Measurements from ENCODE around the gene C15orf61. TPM values are rescaled to one million over a fixed set of nuclear protein-coding genes. Genes with fewer than 3 reads are reported as not detected.
A peak's percentile ranks its signal among the peaks of the same experiment; 100 is the strongest.

The C15orf61 gene
- polyA plus RNA-seq, 2 of the 4 experiments (the other 2 are of a cell fraction) = 3.6 to 5.9 TPM

- 76% methylated on average over 3 of the region's 3 CpGs for WGBS (ENCODE audit: missing lambda C conversion rate)
- ChIA-PET POLR2A (no interaction called here), CTCF (interaction anchor here (1.0 to 1.2 kb wide), 2 partner anchors 10 kb away, joined by 4 read pairs; no protein-coding TSS in a partner anchor)
- Histone ChIP-seq H3K4me2 (no peak overlapping the region), H3K9me3 (0 out of 3 replicates have a peak, but pooled peaks cover 5% of the 10 kb centered on the region), H3K4me3 (no peak overlapping the region), H3K4me1 (no peaks in the 10 kb centered on the region), H3K27ac (no peak overlapping the region)
- ATAC-seq (no peak), FAIRE-seq (no peak), DNase-seq (ENCODE audit: low read depth in 1 of 2, low spot score in 1 of 2) (no peak)
- TF ChIP-seq PBX3 (IDR thresholded peaks at IDR 0.05) (no peak), ESRRA (IDR thresholded peaks at IDR 0.05; ENCODE audit: borderline replicate concordance, low read length) (no peak), RAD21 (conservative IDR thresholded peaks at IDR 0.05 in 1 of 2, IDR thresholded peaks at IDR 0.05 in 1 of 2) (no peak), FOSB (CRISPR knock-in tag; IDR thresholded peaks at IDR 0.05) (no peak), CTCF (IDR thresholded peaks at IDR 0.05) (no peak), TP53 (CRISPR knock-in tag; IDR thresholded peaks at IDR 0.05) (no peak), RCOR1 (IDR thresholded peaks at IDR 0.05; ENCODE audit: low read depth, low read length) (no peak), NFE2L2 (conservative IDR thresholded peaks at IDR 0.05; ENCODE audit: low read length) (no peak), POLR2A (IDR thresholded peaks at IDR 0.05; ENCODE audit: low read length) (no peak), EHF (CRISPR knock-in tag; IDR thresholded peaks at IDR 0.05) (no peak), NR3C1 (IDR thresholded peaks at IDR 0.05) (no peak), GATA3 (IDR thresholded peaks at IDR 0.05; ENCODE audit: borderline replicate concordance) (no peak), ZC3H11A (IDR thresholded peaks at IDR 0.05) (no peak), E2F6 (IDR thresholded peaks at IDR 0.05; ENCODE audit: borderline replicate concordance, low read depth) (no peak), MYC (IDR thresholded peaks at IDR 0.05; ENCODE audit: borderline replicate concordance, low read length) (no peak), TFCP2L1 (CRISPR knock-in tag; IDR thresholded peaks at IDR 0.05) (no peak), ZFP36 (IDR thresholded peaks at IDR 0.05; ENCODE audit: borderline replicate concordance, partially characterized antibody) (no peak), MAX (IDR thresholded peaks at IDR 0.05) (no peak), HOXB5 (CRISPR knock-in tag; IDR thresholded peaks at IDR 0.05) (no peak)
These were observed 36.1 kb downstream of the C15orf61 start for GRCh38 chr15:67556976-67557570.

GRCh38 chr15:67558502-67558901 lies 37.6 kb downstream of the C15orf61 start:
- H3K4me1 ChIP-seq = no peaks in the 10 kb centered on the region
- POLR2A ChIA-PET = interaction anchor here (1.2 kb wide), 1 partner anchor 16 kb away, joined by 3 read pairs; the partner anchor contains the start of gene MAP2K5
- ATAC-seq (no peak), FAIRE-seq (no peak), DNase-seq (ENCODE audit: low read depth in 1 of 2, low spot score in 1 of 2) (no peak)
- 88% methylated on average over 4 of the region's 4 CpGs for WGBS (ENCODE audit: missing lambda C conversion rate)
- TF ChIP-seq CEBPB (IDR thresholded peaks at IDR 0.05) (no peak), POLR2A (IDR thresholded peaks at IDR 0.05; ENCODE audit: low read length) (no peak), MYC (IDR thresholded peaks at IDR 0.05; ENCODE audit: borderline replicate concordance, low read length) (no peak), EHF (CRISPR knock-in tag; IDR thresholded peaks at IDR 0.05) (no peak)
- H3K4me2 ChIP-seq = no peak overlapping the region
- 0 out of 3 replicates have a peak, but pooled peaks cover 5% of the 10 kb centered on the region for H3K9me3 ChIP-seq
- no peak overlapping the region for H3K27ac ChIP-seq
- no peak overlapping the region for H3K4me3 ChIP-seq
- CTCF ChIA-PET = interaction anchor here (1.2 kb wide), 1 partner anchor 11 kb away, joined by 3 read pairs; no protein-coding TSS in a partner anchor

- POLR2A ChIA-PET = no interaction called here
- H3K4me1 ChIP-seq = no peaks in the 10 kb centered on the region
- DNase-seq (ENCODE audit: low read depth in 1 of 2, low spot score in 1 of 2) (no peak), ATAC-seq (no peak), FAIRE-seq (peak; percentile 67)
- 0 out of 3 replicates have a peak, but pooled peaks cover 5% of the 10 kb centered on the region for H3K9me3 ChIP-seq
- H3K4me3 ChIP-seq = no peak overlapping the region
- CTCF ChIA-PET = interaction anchor here (1.2 kb wide), 1 partner anchor 10 kb away, joined by 3 read pairs; no protein-coding TSS in a partner anchor
- no peak overlapping the region for H3K4me2 ChIP-seq
- no peak overlapping the region for H3K27ac ChIP-seq
- 89% methylated on average over 1 of the region's 1 CpG for WGBS (ENCODE audit: missing lambda C conversion rate)
- TF ChIP-seq CBX2 (IDR thresholded peaks at IDR 0.05; ENCODE audit: borderline replicate concordance, low read depth) (no peak), RARB (CRISPR knock-in tag; IDR thresholded peaks at IDR 0.05) (no peak), HOXB13 (CRISPR knock-in tag; IDR thresholded peaks at IDR 0.05; ENCODE audit: low read depth) (no peak), KDM5A (IDR thresholded peaks at IDR 0.05) (no peak), E2F6 (IDR thresholded peaks at IDR 0.05; ENCODE audit: borderline replicate concordance, low read depth) (no peak), NFE2L2 (conservative IDR thresholded peaks at IDR 0.05; ENCODE audit: low read length) (no peak), SREBF2 (IDR thresholded peaks at IDR 0.05) (no peak), FOSB (CRISPR knock-in tag; IDR thresholded peaks at IDR 0.05) (no peak), FOSL2 (IDR thresholded peaks at IDR 0.05) (no peak), FOSL2 (CRISPR knock-in tag; IDR thresholded peaks at IDR 0.05) (no peak), BCL3 (IDR thresholded peaks at IDR 0.05) (no peak), POLR2AphosphoS2 (conservative IDR thresholded peaks at IDR 0.05; ENCODE audit: low read length) (no peak)
These were observed 38.2 kb downstream of the C15orf61 start for GRCh38 chr15:67559158-67559557.
